C1 segment of cervical spinal cord (tissue), 14 donors: ENCODE results near the gene HSD17B7.
"Not testable (repeated sequence)": the region's sequence is repeated elsewhere in the genome, so short reads cannot be mapped to it uniquely, and the experiment has no call there.

Source experiments
- DNase-seq, 14 donors: peaks; one replicate each; lab custom pipeline; 2025; lab: John Stamatoyannopoulos, UW

The HSD17B7 gene, protein sequence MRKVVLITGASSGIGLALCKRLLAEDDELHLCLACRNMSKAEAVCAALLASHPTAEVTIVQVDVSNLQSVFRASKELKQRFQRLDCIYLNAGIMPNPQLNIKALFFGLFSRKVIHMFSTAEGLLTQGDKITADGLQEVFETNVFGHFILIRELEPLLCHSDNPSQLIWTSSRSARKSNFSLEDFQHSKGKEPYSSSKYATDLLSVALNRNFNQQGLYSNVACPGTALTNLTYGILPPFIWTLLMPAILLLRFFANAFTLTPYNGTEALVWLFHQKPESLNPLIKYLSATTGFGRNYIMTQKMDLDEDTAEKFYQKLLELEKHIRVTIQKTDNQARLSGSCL

DNA sequence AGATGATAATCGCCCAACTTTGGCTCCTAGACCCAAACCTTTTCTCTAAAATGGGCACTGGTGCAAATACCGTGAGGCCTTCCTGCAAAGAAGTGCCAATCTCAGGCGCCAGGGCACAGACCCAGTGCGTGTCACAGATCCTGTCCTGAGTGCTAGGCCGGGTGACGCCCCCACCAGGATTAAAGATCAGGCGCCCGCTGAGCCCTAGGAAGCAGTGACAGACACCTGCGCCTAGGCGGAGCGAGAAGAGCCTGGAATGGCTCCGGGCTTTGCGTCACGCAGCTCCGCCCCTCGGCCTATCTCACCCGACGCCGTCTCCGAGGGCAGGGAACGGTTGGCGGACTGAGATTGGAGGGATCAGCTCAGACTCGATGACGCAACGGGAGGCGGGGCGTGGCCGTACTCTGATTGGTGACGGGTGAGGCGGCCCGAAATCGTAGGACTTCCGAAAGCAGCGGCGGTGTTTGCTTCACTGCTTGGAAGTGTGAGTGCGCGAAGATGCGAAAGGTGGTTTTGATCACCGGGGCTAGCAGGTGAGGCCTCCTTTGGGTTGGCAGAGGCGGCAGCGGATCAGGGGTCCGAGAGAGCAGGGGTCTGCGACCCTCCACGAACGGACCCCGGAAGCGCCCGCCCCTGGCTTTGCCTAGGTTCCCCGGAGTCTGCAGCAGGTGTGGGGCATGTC is at the start of gene HSD17B7:
TSS of gene HSD17B7 (plus strand) at position 400 of the 682 bp plus-strand sequence. CDS start at position 499, 99 bp downstream.
- DNase-seq: peak in 13 of 14 donors; percentile 27 to 91 (median 79)

DNA sequence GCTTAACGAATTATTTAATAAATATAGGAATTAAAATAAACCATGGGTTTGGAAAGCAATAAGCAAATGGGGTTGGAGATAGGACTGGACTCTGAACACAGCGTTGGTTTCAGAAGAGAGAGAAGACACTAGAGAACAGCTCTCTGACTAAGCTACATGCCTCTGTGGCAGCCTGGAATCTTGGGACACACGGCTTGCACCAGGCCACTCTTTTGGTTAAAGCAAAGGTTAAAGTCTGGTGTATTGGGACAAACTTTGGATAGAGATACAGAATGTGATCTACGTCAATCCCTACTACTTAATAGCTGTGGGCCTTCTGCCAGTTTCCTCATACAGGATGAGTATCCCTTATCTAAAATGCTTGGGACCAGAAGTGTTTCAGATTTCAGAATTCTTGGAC is 49.7 kb upstream of the HSD17B7 start:
- DNase-seq: no peak

DNA sequence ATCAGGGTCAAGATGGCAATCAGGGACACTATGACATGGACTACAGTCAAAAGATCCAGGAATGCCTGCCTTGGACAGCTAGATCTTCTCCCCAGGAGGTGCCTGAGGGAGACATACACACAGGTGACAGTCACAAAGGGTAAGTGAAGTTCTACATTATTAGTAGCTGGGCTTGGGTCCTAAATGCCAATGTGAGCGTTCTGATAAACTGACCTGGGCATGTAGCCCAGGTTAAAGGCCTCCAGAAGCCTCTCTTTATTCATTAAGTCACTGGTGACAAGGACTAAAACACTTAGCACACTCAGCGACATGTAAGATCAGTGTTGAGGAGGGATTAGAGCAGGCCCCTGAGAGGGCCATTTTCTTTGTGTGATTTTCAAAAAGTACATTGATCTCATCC is 48.9 kb upstream of the HSD17B7 start:
- DNase-seq: no peak

DNA sequence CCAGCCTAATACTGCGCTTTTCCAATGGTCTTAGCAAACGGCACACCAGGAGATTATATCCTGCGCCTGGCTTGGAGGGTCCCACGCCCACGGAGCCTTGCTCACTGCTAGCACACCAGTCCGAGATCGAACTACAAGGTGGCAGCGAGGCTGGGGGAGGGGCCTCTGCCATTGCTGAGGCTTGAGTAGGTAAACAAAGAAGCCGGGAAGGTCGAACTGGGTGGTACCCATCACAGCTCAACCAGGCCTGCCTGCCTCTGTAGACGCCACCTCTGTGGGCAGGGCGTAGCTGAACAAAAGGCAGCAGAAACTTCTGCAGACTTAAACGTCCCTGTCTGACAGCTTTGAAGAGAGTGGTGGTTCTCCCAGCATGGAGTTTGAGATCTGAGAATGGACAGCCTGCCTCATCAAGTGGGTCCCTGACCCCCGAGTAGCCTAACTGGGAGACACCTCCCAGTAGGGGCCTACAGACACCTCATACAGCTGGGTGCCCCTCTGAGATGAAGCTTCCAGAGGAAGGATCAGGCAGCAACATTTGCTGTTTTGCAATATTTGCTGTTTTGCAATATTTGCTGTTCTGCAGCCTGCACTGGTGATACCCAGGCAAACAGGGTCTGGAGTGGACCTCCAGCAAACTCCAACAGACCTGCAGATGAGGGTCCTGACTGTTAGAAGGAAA is 44.1 kb upstream of the HSD17B7 start:
- DNase-seq: not testable (repeated sequence)

DNA sequence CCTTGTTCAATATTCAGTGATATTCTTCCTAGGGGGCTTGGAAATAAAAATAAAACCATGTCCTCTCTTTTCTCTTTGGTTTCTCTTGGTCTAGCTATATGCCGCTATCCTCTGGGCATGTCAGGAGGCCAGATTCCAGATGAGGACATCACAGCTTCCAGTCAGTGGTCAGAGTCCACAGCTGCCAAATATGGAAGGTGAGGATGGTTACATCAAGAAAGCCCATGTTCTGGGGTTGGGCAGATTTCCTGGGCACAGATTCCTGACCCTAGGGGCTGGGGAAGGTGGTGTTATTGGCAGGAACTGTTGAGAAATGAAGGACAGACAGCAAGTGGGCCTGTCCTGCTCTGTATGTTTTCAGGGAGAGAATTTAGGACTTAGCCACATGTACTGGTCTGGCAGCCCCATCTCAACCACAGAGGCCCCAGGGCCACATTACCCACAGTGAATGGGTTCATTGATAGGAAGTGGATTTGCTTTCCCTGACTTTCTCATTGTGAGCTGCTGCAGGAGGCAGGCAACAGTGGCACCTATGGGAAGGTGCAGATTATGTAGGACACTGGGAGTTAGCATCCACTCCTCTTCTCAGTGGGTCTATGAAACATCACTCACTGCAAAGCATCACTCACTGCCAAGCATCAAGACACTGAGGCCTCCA is 37.4 kb upstream of the HSD17B7 start:
- no peak for DNase-seq

DNA sequence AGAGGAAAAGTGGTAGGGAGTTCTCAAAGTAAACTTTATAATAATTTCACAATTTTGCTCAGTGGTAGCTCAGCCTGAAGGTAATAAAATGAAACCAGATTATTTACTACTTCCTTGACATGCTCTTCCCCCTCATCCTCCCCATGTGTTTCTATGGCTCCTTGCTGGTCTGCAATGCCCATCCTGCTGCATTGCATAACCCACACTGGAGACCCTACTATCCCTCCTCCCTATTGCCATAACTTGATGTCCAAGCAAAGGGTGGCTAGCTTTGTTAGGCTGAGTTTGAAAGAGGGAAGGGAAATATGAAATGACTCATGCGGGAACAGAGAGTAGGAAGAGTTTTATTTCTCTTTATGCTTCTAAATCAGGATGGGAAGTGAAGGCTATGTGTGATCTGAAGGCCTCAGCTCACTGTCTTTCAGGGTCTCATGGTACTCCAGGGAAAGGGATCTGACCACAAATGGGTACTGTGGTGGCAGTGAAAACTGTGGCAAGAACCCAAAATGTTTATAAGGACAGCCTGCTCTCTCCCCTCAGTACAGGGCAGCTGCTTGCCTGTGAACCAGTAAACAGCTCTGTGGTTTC is 36.4 kb upstream of the HSD17B7 start:
- DNase-seq: no peak

DNA sequence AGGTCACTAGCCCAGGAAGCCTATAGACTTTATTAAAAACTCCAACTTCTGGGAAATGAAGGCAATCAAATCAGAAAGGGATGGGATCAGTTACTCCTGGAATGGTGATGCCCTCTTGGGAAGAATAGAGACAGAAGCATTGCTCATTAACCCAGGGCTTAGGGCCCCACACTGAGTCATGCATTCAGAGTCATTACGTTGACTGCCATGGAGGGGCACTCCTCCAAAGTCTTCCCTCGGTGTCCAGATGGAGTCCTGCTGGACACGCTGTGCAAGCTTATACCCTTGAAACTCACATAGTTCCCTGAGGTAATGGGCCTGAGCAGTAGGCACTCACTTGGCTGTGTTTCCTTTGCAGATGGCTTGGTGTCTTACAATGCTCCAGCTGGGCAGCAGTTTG is 35.2 kb upstream of the HSD17B7 start:
- peak in 1 of 14 donors; percentile 3 for DNase-seq

DNA sequence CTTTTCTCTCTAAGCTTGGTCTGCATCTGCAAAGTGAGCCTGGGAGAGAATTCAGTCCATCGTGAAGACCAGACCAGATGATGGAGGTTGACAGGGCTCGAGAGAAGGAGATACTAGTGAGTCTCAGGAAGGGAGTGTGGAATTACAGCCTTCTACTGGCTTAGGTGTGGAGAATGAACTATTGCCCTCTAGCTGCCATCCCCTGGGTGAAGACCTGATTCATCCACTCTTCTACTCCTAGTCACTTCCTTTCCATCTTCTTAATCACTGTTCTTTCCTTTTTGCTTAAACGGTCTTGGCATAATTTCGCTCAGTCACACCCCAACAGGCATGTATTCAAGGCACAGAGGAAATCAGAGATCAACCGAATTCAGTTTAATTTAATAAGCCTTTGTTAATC is 34.0 kb upstream of the HSD17B7 start:
- DNase-seq: no peak

DNA sequence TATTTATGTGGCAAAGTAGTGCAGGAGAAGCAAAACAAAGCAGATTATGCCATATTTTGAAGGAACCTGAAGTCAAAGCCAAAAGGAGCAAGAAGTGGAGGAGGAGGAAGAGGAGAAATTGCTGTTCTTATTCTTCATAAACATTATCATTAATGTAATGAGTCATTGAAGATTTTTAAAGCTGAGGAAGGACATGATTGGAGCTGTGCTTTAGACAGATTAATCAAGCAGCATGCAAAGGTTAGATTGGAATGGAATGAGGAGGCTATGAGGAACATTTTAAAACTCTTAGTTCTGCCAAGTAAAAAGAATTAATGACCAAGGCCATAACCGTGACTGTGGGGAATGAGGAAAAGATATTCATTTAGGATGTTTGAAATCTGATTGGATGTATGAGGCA is 33.0 kb upstream of the HSD17B7 start:
- DNase-seq: no peak

DNA sequence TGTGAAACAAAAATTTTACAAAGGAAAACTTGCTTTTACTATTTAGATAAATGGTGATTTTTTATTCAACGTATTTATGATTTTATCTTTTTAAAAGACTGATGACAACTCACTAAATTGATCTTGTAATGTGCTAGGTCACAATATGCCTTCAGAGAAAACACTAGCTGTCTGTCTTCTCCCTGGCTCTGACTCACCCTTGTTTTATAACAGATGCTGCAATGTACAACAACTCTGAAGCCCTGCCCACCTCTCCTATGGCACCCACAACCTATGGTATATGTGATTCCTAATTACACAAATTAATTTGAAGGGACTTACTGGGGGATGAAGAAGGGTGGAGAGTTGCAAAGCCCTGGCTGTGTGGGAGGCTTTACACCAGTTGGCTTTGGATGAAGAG is 24.7 kb upstream of the HSD17B7 start:
- no peak for DNase-seq

DNA sequence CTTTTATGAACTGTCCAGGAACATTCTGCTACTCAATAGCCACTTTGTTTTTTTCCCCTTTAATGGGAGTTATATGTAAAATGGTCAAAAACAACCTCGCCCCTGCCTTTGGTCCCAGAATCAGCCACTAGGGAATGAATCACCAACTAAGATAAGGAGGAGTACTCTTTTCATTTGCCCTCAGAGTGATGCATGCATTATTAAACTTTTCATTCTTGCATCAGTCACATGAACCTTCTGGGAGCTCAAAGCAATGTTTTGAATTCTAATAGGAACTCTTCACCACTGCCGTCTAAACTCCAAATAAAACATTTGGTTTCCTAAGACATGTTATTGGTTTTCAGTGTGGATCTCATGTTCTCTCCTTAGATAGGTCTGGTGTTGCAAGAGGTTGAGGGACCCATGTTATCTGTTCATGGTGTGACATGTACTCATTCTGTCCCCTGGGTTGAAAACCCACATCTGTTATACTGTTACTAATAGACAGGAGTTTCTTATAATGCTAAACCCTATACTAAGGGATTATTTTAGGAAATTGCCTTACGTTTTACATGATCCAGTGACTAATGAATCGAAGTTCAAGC is 17.8 kb upstream of the HSD17B7 start:
- DNase-seq: no peak

DNA sequence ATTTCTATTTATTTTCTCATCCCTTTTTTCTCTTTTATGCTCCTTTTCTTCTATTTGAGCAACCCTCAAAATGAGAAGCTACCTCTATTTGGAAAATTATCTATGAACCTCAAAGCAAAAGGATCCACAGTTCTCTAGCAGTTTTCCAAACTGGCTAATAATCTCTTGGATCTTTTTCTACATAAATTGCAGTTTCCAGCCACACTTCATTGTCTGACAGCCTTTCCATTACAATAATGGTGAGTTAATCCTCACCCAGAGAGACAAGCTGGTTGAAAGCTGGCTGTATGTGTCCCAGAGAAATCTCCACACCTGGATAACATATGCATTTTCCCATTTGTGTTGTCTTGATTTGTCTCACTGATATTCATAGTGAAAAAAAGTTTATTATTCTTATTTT is 16.5 kb upstream of the HSD17B7 start:
- no peak for DNase-seq

DNA sequence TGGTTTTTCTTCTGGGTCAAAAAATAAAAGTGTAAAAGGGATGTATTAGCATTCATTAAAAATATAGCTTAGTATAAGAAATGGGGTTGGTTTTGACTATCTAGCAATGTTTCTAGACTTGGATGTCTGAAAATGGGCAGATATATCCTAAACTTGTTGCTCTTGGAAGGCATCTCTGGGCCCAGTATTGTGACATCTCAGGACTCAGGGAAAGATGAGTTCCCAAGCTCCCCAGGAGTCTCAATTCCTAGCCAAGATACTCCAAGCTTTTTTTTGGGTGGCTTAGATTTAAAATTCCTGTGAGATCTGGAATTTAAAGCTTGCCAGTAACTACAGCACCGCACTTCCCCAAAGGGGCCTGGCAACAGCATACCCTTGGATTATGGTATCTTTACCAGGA is 11.5 kb upstream of the HSD17B7 start:
- DNase-seq: no peak

DNA sequence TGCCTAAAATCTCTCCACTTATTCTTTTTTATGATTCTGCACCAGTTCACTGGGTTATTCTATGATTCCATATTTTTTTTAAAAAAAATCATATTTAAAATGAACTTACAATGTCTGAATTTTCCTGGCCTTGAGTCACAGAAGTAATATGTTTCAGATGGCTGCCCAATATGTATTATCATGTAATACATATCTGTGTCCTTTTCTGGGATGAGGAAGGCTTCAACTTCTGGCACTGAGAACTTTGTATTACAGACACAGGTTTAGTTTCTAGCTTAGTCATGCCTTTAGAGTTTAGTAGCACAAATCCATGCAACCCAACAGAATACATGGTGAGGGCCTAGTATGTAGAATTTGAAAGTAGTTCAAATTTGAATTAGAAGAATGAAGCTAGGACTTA is 7.8 kb upstream of the HSD17B7 start:
- DNase-seq: no peak

DNA sequence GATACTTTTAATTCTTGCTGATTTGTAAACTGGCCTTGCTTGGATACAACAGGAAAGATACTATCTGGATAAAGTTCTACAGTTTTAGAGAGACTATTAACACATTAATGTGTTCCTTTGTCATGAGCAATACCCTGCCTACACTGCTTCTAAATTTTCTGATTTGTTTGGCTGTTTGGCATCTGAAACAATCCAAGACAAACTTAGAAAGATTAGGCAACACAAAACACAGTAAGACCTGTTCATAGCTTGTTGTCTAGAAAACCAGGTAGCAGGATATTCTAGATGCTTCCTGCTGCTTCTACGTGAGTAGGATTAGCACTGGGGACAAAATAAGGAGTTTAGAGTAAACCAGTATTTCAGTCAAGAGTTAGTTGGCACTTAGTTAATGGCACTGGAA is 5.6 kb upstream of the HSD17B7 start:
- DNase-seq: not testable (repeated sequence)

DNA sequence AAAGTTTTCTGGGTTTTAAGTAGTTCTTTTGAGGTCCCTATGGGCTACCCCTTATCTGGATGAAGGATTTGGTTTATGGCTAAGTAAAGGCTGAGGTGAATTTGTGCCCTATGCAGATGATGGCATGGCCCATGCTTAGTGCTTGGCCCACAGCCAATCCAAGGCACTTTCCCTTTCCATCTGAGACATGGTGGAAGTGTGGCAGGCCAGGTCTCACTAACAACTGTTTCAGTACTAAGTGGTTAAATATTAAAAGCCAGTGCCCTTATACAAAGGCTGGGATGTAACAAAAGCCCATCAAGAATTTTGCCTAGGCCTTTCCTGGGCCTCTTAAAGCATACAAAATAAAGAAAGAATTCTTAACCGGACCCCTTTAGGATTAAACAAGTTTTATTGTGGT is 1.7 kb upstream of the HSD17B7 start:
- DNase-seq: not testable (repeated sequence)

DNA sequence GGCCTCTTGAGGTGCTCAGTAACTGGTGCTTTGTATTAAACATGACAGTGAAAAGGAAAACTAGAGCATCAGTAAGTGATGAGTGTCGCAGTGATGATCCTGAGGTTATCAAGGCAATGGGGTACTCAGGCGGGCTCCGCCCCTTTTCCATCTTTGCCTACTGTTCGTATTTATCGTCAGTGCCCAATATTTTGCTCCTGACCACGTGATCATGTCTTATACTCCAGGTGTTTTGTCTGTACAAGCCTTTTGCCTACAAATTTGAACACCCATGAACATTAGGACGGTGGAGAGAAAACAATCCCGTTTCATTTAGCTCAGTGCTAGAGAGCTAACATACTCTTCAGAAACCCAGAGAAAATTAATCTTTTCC is 469 bp downstream of the HSD17B7 start:
- DNase-seq: peak in 1 of 14 donors; percentile 45

DNA sequence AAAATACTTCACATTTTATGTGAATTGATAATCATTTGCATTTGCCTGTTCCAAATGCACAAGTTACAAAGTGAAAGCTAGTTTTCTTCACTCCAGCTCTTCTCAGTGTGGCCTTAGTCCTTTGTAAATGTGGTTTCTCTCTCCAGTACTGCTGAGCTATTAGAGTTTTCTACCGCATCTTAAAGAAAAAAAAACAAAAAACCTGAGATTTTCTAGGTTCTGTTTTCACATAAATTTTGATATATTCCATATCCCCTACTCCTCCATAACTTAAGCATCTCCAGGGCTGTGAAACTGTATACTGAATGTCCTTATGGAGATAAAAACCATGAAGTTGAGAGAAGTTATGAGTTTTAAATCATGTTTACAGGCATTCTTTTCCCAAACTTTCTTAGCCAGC is 3.8 kb downstream of the HSD17B7 start:
- not testable (repeated sequence) for DNase-seq

DNA sequence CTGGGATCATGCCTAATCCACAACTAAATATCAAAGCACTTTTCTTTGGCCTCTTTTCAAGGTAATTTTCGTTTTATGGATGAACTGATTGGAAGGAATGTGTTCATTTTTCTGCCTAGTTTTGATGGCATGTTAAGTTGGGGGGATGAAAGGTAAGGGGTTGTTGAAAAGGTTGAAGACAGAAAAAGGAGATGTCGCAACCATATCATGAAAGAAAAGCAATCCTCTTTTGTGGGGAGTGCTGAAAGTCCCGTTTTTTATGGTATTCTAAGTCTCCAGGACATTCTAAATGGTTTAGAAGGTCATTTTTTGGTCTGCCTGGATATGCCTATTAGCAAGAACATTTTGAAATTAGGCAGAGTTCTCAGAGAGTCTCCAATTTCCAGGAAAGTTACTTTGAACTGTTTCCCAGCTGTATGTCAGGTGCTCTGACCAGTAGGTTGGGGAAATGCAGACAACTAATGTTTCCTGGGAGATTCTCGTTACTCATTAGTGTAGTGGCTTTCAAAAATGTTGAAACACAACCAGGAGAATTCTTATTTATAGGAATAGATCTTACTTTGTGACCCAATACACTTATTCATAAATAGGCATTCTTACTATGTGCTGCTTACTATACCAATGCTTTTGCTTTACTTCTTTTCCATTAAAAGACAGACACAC is 6.2 kb downstream of the HSD17B7 start:
- DNase-seq: not testable (repeated sequence)

DNA sequence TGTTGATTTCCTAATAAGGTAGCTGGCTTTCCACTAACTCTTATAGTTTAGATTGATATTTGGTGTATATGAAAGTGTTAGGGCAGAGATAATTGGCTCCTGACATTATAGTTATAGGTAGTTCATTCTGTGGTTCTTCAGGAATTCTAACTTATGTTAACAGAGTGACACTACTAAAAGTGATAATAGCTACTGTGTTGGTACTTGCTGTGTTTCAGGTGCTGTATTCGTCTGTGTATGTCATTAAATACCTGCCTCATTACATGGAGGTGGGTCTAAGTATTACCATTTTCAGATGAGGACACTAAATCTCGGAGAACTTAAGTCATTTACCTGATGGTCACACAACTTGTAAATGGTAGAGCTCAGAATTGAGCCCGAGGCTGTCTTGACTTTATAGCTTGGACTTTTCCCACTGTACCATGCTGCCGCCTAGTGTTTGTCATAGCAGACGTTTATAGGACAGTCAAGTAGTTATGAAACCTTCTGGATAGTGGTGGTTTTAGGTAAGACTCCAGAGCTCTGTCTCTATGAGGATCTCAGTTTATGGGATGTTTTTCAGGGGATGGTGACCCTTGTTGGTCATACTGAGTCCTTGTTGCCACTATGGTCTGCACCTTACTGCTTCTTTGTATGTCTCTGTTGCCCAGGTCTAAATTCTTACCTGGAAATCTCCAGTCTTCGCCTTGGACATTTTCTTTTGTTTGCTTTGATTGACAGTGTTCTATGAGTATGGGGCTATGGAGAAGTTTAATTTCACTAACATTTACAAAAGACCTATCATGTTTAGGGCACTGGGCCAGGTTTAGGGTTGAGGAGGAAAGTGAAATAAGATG is 9.7 kb downstream of the HSD17B7 start:
- peak in 5 of 14 donors; percentile 3 to 35 (median 4) for DNase-seq
